Calu3 (cell line): ENCODE results near the gene SEC22A. TPM values are rescaled to one million over a fixed set of nuclear protein-coding genes. Genes with fewer than 3 reads are reported as not detected.

Source experiments
- BruUV-seq: library from RNA; stranded (reverse); fragments of 400-500 nt; replicated peaks from 2 replicates; lab custom pipeline; 2021; lab: Mats Ljungman, UMichigan
- CTCF ChIA-PET: fragments of 300-600 bp; sonication (Branson Sonifier 250); formaldehyde crosslinking; loops from one replicate; lab custom pipeline; 2022; ENCODE audit warnings: antibody characterized with exemption; lab: Charles Lee
- DNase-seq: peaks from one replicate; pipeline ENCODE4 v3.0.0; 2022
- H3K27ac Mint-ChIP-seq: one replicate; pipeline ENCODE4 v1.8.0; 2022; ENCODE audit warnings: mixed read lengths; ENCODE audit not compliant: unreplicated experiment
- H3K27me3 Mint-ChIP-seq: one replicate; pipeline ENCODE4 v1.8.0; 2022; ENCODE audit warnings: mixed read lengths; ENCODE audit not compliant: unreplicated experiment
- H3K36me3 Mint-ChIP-seq: one replicate; pipeline ENCODE4 v1.8.0; 2022; ENCODE audit warnings: mild to moderate bottlenecking, moderate library complexity, mixed read lengths; ENCODE audit not compliant: insufficient read depth, unreplicated experiment
- H3K4me1 Mint-ChIP-seq: one replicate; pipeline ENCODE4 v1.8.0; 2022; ENCODE audit warnings: mild to moderate bottlenecking, low read depth, mixed read lengths; ENCODE audit not compliant: unreplicated experiment
- H3K4me3 Mint-ChIP-seq: one replicate; pipeline ENCODE4 v1.8.0; 2022; ENCODE audit warnings: mild to moderate bottlenecking, low read depth, moderate library complexity, mixed read lengths; ENCODE audit not compliant: unreplicated experiment
- H3K9me3 Mint-ChIP-seq: one replicate; pipeline ENCODE4 v1.8.0; 2022; ENCODE audit warnings: low read depth, mixed read lengths; ENCODE audit not compliant: unreplicated experiment
- intact Hi-C: fragments of 100-400 bp; cut with micrococcal nuclease; formaldehyde crosslinking; loops from one replicate; pipeline ENCODE4 v1.10.0; 2022; ENCODE audit not compliant: unreplicated experiment
- total RNA-seq: library from RNA; stranded (reverse); gene quantifications from 2 replicates; pipeline ENCODE4 v1.2.3, GENCODE V29; 2022
- TF ChIP-seq, protein P1 (sequence below): fragments of 200-600 bp; IDR thresholded peaks from one replicate; pipeline ENCODE4 v1.8.0; 2022; ENCODE audit warnings: antibody characterized with exemption; ENCODE audit not compliant: unreplicated experiment

The SEC22A gene
- total RNA-seq, 1 experiment from 2014 or later = 18.6 TPM

DNA sequence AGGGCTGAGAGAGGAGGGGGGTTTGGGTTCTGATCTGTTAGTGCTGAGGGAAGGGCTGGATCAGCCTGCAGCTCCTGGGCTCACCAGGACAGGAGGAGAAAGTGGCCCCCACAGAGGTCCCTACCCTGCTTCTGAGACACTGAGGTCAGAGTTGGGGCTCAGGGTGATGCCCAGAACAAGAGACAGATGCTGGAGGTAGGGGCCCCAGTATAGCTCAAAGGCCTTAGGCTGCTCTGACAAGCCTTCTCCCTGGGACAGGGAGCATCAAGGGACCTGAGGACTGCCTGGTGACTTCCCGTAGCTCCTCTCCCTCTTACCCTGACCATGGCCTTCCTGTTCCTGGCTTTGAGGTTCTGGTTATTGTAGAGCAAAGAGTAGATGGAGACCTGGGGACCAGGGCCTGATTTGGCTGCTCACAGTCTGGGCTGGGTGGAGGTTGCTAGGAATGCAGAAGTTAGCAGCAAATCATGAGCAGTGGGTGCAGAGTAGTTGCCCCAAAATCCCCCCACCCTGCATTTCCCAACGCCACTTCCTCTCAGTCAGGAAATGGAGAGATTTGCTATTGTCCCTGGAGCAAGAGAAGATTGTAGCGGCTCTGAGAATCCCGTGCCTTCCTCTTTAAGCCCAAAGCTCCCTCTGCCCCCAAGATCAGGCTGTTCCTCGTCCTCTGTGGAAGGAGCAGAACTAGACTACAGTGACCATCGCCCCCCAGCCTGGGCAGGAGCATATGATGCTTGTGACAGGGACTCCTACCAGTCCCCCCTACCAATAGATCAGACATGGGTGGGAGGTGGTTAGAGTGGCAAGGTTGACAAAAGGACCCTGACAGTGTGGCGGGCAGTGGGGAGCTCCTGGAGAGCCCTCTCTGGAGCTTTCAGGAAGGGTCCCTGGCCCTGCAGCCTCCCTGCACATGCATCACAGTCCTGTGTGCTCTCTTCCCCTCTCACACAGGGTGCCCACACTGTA is 47.4 kb upstream of the SEC22A start:
- TF ChIP-seq, protein P1, sequence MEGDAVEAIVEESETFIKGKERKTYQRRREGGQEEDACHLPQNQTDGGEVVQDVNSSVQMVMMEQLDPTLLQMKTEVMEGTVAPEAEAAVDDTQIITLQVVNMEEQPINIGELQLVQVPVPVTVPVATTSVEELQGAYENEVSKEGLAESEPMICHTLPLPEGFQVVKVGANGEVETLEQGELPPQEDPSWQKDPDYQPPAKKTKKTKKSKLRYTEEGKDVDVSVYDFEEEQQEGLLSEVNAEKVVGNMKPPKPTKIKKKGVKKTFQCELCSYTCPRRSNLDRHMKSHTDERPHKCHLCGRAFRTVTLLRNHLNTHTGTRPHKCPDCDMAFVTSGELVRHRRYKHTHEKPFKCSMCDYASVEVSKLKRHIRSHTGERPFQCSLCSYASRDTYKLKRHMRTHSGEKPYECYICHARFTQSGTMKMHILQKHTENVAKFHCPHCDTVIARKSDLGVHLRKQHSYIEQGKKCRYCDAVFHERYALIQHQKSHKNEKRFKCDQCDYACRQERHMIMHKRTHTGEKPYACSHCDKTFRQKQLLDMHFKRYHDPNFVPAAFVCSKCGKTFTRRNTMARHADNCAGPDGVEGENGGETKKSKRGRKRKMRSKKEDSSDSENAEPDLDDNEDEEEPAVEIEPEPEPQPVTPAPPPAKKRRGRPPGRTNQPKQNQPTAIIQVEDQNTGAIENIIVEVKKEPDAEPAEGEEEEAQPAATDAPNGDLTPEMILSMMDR = no peak
- DNase-seq = no peak
- Mint-ChIP-seq H3K4me1 (peaks cover 8% of the 10 kb centered on the region), H3K4me3 (no peak overlapping the region), H3K27ac (no peak overlapping the region), H3K9me3 (no peaks in the 10 kb centered on the region), H3K27me3 (no peaks in the 10 kb centered on the region), H3K36me3 (peaks cover 13% of the 10 kb centered on the region)
- BruUV-seq = no TSS peak
- CTCF ChIA-PET = no interaction called here
- intact Hi-C loops = no loop called here

GRCh38 chr3:123155471-123156011 is 46.2 kb upstream of the SEC22A start:
- Mint-ChIP-seq H3K36me3 (peaks cover 13% of the 10 kb centered on the region), H3K9me3 (no peaks in the 10 kb centered on the region), H3K4me3 (no peak overlapping the region), H3K27ac (no peak overlapping the region), H3K27me3 (no peaks in the 10 kb centered on the region), H3K4me1 (peaks cover 8% of the 10 kb centered on the region)
- intact Hi-C loops = no loop called here
- TF ChIP-seq, protein P1 = no peak
- DNase-seq = no peak
- BruUV-seq = no TSS peak
- CTCF ChIA-PET = no interaction called here

DNA sequence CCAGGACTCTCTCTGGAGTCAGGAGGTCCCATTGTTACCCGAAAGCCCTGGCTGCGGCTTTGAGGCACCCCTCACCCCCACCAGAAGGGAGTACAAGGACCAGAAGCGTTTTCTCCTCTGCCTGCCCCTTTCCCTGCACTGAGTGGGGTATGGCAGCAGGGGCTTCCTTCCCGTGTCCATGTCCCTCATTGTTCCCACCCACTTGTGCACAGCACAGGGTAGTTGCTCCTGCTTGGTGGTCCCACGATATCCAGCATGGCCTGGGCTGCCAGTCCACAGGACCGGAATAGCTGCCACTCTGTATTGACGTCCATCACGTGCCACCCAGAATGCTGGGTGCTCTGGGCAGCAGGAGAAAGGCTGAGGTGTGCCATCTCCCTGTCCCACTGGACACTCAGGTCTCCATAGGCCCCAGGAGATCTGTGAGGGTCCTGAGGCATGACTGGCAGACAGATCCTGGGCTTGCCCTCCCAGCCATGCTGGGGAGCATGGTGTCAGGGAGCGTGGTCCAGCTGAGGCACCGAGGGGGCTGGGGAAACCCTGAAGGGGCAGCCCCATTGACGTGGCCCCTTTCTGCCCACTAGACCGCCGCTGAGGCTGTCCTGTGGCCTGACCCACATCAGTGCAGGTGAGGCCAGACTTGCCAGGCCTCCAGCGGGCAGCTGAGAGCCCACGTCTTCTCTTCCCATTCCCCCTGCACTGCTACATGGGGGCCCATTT is 45.3 kb upstream of the SEC22A start:
- Mint-ChIP-seq H3K27ac (no peak overlapping the region), H3K9me3 (no peaks in the 10 kb centered on the region), H3K4me3 (no peak overlapping the region), H3K36me3 (peaks cover 13% of the 10 kb centered on the region), H3K27me3 (no peaks in the 10 kb centered on the region), H3K4me1 (peaks cover 8% of the 10 kb centered on the region)
- intact Hi-C loops = no loop called here
- CTCF ChIA-PET = no interaction called here
- BruUV-seq = no TSS peak
- TF ChIP-seq, protein P1 = no peak
- no peak for DNase-seq

GRCh38 chr3:123157209-123157597 is 44.5 kb upstream of the SEC22A start:
- BruUV-seq = no TSS peak
- intact Hi-C loops = no loop called here
- H3K4me1 Mint-ChIP-seq = peaks cover 8% of the 10 kb centered on the region
- no peak overlapping the region for H3K4me3 Mint-ChIP-seq
- TF ChIP-seq, protein P1 = no peak
- no peak overlapping the region for H3K27ac Mint-ChIP-seq
- H3K36me3 Mint-ChIP-seq = peaks cover 13% of the 10 kb centered on the region
- no peaks in the 10 kb centered on the region for H3K27me3 Mint-ChIP-seq
- no peaks in the 10 kb centered on the region for H3K9me3 Mint-ChIP-seq
- CTCF ChIA-PET = interaction anchor here (0.7 to 1.4 kb wide), 2 partner anchors 45 to 1602 kb away, joined by 3 read pairs; partner anchors contain the start of gene SEC22A
- DNase-seq = no peak
